ENCODE data around the gene PPP1CC. TPM values are rescaled to one million over a fixed set of nuclear protein-coding genes. Genes with fewer than 3 reads are reported as not detected.

Gene PPP1CC
- total and polyA plus RNA-seq, 2 donors (not counting 3 experiments of a cell fraction or from before 2014, with no cell fraction given) = 67.1 to 139 TPM

GRCh38 chr12:110754101-110754793, 11.6 kb upstream of the PPP1CC start:
- no peak overlapping the region for H3K4me3 ChIP-seq (replicated peaks in 1 of 3; ENCODE audit: insufficient read depth in 1 of 3, low read depth in 1 of 3, low read length in 3 of 3)
- intact Hi-C loops (cut with micrococcal nuclease) (no loop called here), dilution Hi-C loops (cut with MboI; ENCODE audit: extremely low pct_ligation_motif_present, low sequenced_read_pairs) (no loop called here)
- CTCF ChIA-PET = no interaction called here
- no peaks in the 10 kb centered on the region for H3K4me1 ChIP-seq (ENCODE audit: control insufficient read depth, extremely low read depth, insufficient read depth, low read length)
- TF ChIP-seq FOS (IDR thresholded peaks at IDR 0.05; ENCODE audit: borderline replicate concordance, insufficient read depth, low read length) = no peak
- TF ChIP-seq MYC (IDR thresholded peaks at IDR 0.05; ENCODE audit: low read depth, low read length) = no peak
- TF ChIP-seq EZH2 (IDR thresholded peaks at IDR 0.05; ENCODE audit: borderline replicate concordance, low read depth, low read length, severe bottlenecking) = no peak
- no peak for TF ChIP-seq CTCF (IDR thresholded peaks at IDR 0.05; ENCODE audit: extremely low read depth in 1 of 2, insufficient read depth in 1 of 2, low read depth in 1 of 2, low read length in 2 of 2)
- TF ChIP-seq GATA2 (IDR thresholded peaks at IDR 0.05; ENCODE audit: insufficient read depth, insufficient read length, low read depth, low read length) = no peak
- no peak for TF ChIP-seq POLR2A (IDR thresholded peaks at IDR 0.05; ENCODE audit: low read depth, low read length)
- no peak for TF ChIP-seq JUN (IDR thresholded peaks at IDR 0.05; ENCODE audit: borderline replicate concordance, insufficient read depth, insufficient read length, low read depth)
- TF ChIP-seq POLR2AphosphoS5 (IDR thresholded peaks at IDR 0.05; ENCODE audit: insufficient read depth, low read depth, low read length) = no peak
- TF ChIP-seq MAX (IDR thresholded peaks at IDR 0.05; ENCODE audit: insufficient read depth, insufficient read length) = no peak
- no peak overlapping the region for H3K9ac ChIP-seq (replicated peaks; ENCODE audit: extremely low read depth, insufficient read depth, low read length)
- H3K9me3 ChIP-seq (replicated peaks; ENCODE audit: control insufficient read depth, insufficient read depth, low read length) = no peaks in the 10 kb centered on the region
- peaks cover 0 to 2% of the 10 kb centered on the region in 2 experiments for H3K27me3 ChIP-seq (ENCODE audit: control insufficient read depth in 2 of 2, insufficient read depth in 2 of 2, low read length in 2 of 2)
- no peak overlapping the region for H3K4me2 ChIP-seq (ENCODE audit: insufficient read depth, low read length)
- H2AFZ ChIP-seq (ENCODE audit: low read depth, low read length) = no peak overlapping the region
- no peaks in the 10 kb centered on the region for H3K9me1 ChIP-seq (replicated peaks; ENCODE audit: control insufficient read depth, extremely low read depth, insufficient read depth, low read length)
- POLR2A ChIA-PET = no interaction called here
- H3K36me3 ChIP-seq (ENCODE audit: control insufficient read depth in 2 of 2, extremely low read depth in 1 of 2, insufficient read depth in 2 of 2, low read length in 2 of 2) = no peaks in the 10 kb centered on the region
- DNase-seq (ENCODE audit: low read depth, low spot score) (no peak), FAIRE-seq (no peak)
- H4K20me1 ChIP-seq (replicated peaks; ENCODE audit: control insufficient read depth, extremely low read depth, insufficient read depth, low read length) = no peaks in the 10 kb centered on the region
- no peak overlapping the region for H3K27ac ChIP-seq (ENCODE audit: insufficient read depth, low read depth, low read length)
- H3K79me2 ChIP-seq (ENCODE audit: control insufficient read depth, insufficient read depth, low read length) = no peaks in the 10 kb centered on the region
- no TSS peak for BruUV-seq (replicated peaks)

All from endothelial cell of umbilical vein (primary cell).